T-cell (primary cell): ENCODE measurements around the gene GPR137B. TPM values are rescaled to one million over a fixed set of nuclear protein-coding genes. Genes with fewer than 3 reads are reported as not detected.

Experiments
- ATAC-seq, 4 experiments: fragments of 200-7000 bp in 3 of 4; fragments of 150-1000 bp in 1 of 4; cut with Tn5 transposase; replicated peaks in 1 of 4; 1 replicate in 3 of 4; 2 replicates in 1 of 4; pipeline ENCODE4 v1.10.0; 2021; ENCODE audit warnings: moderate library complexity in 3 of 4, mild to moderate bottlenecking in 2 of 4, moderate number of reproducible peaks in 1 of 4
- CTCF ChIA-PET, 2 donors: fragments of 300-600 bp; sonication (Branson Sonifier 250); formaldehyde crosslinking; loops; one replicate each; lab custom pipeline; 2022; ENCODE audit warnings: antibody characterized with exemption in 2 of 2; lab: Charles Lee
- POLR2A ChIA-PET, 2 donors: fragments of 300-600 bp; sonication (Branson Sonifier 250); formaldehyde crosslinking; loops; one replicate each; lab custom pipeline; 2022; ENCODE audit warnings: antibody characterized with exemption in 2 of 2; lab: Charles Lee
- DNase-seq, 35 experiments: peaks; one replicate each; pipeline versions ENCODE4 v3.0.0 to v3.0.0-alpha.2; 2013 to 2023
- H3K27ac ChIP-seq: one replicate; pipeline ENCODE4 v1.5.1; 2013; ENCODE audit warnings: low read length
- H3K27me3 ChIP-seq, 2 experiments: replicated peaks in 1 of 2; 1 replicate in 1 of 2; 2 replicates in 1 of 2; pipeline versions ENCODE4 v1.6.1 to v1.7.0; 2013; ENCODE audit warnings: low read length in 1 of 2, mixed read lengths in 1 of 2; ENCODE audit not compliant: control insufficient read depth in 2 of 2, insufficient read depth in 2 of 2; ENCODE audit errors: extremely low read depth in 1 of 2
- H3K36me3 ChIP-seq, 2 donors: 1 replicate in 1 of 2; 2 replicates in 1 of 2; pipeline versions ENCODE4 v1.6.1 to v1.7.0; 2013; ENCODE audit warnings: low read length in 1 of 2; ENCODE audit not compliant: control insufficient read depth in 2 of 2, insufficient read depth in 1 of 2; ENCODE audit errors: extremely low read depth in 1 of 2
- H3K4me1 ChIP-seq, 2 experiments: 1 replicate in 1 of 2; 2 replicates in 1 of 2; pipeline versions ENCODE4 v1.6.1 to v1.7.0; 2013; ENCODE audit warnings: low read length in 2 of 2, mixed read lengths in 1 of 2; ENCODE audit not compliant: insufficient read depth in 2 of 2, control insufficient read depth in 1 of 2; ENCODE audit errors: extremely low read depth in 1 of 2
- H3K4me3 ChIP-seq, 2 donors: 1 replicate in 1 of 2; 2 replicates in 1 of 2; pipeline versions ENCODE4 v1.5.1 to v1.7.0; 2013; ENCODE audit warnings: mild to moderate bottlenecking in 2 of 2, low read length in 1 of 2, moderate library complexity in 1 of 2; ENCODE audit not compliant: control insufficient read depth in 1 of 2; ENCODE audit errors: extremely low read depth in 1 of 2
- H3K9me3 ChIP-seq: 2 replicates; pipeline ENCODE4 v1.7.0; 2013
- H3K27ac Mint-ChIP-seq, 2 donors: one replicate each; pipeline ENCODE4 v1.8.0; 2020 to 2021; ENCODE audit warnings: mild to moderate bottlenecking in 2 of 2, mixed read lengths in 2 of 2
- H3K27me3 Mint-ChIP-seq, 2 donors: one replicate each; pipeline ENCODE4 v1.8.0; 2021 to 2022; ENCODE audit warnings: mixed read lengths in 2 of 2
- H3K36me3 Mint-ChIP-seq: one replicate; pipeline ENCODE4 v1.8.0; 2021; ENCODE audit warnings: mixed read lengths
- H3K4me1 Mint-ChIP-seq, 3 donors: one replicate each; pipeline ENCODE4 v1.8.0; 2020 to 2022; ENCODE audit warnings: mixed read lengths in 3 of 3, mild to moderate bottlenecking in 1 of 3
- H3K4me3 Mint-ChIP-seq, 3 donors: one replicate each; pipeline ENCODE4 v1.8.0; 2020 to 2022; ENCODE audit warnings: mild to moderate bottlenecking in 3 of 3, mixed read lengths in 3 of 3, moderate library complexity in 3 of 3
- H3K9me3 Mint-ChIP-seq, 3 donors: one replicate each; pipeline ENCODE4 v1.8.0; 2020 to 2022; ENCODE audit warnings: mixed read lengths in 3 of 3
- WGBS: methylation state at CpG from one replicate; pipeline ENCODE4 v1.1.5; 2013; ENCODE audit warnings: missing lambda C conversion rate; ENCODE audit not compliant: insufficient coverage; 5-methylcytosine and 5-hydroxymethylcytosine counted together
- total RNA-seq, 35 experiments: library from RNA in 6 of 35; stranded (reverse) in 6 of 35; fragments of 120-200 nt in 1 of 35; gene quantifications; one replicate each; pipeline versions ENCODE4 v1.2.1 to v1.2.4 and lab custom pipeline; 2013 to 2026

The GPR137B gene
- total RNA-seq, 5 donors from 2014 or later (not counting 1 experiment from before 2014, with no cell fraction given) = 11.2 to 16.1 (median 12.2) TPM

- Mint-ChIP-seq H3K27me3 (no peaks in the 10 kb centered on the region), H3K36me3 (no peaks in the 10 kb centered on the region), H3K4me1 (peaks cover 0 to 2% (median 0%) of the 10 kb centered on the region in 3 donors), H3K27ac (no peak overlapping the region), H3K4me3 (no peak overlapping the region), H3K9me3 (no peaks in the 10 kb centered on the region)
- DNase-seq (no peak), ATAC-seq (no peak)
- H3K27me3 ChIP-seq = no peaks in the 10 kb centered on the region
- H3K4me3 ChIP-seq = no peak overlapping the region
- H3K9me3 ChIP-seq = no peaks in the 10 kb centered on the region
- H3K27ac ChIP-seq = no peak overlapping the region
- no peaks in the 10 kb centered on the region for H3K36me3 ChIP-seq
- POLR2A ChIA-PET = no interaction called here
- 97% methylated on average over 10 of the region's 15 CpGs for WGBS
- CTCF ChIA-PET = interaction anchor here in 1 of 2 donors (1.5 kb wide), 1 partner anchor 378 kb away, joined by 7 read pairs; no protein-coding TSS in a partner anchor
- peaks cover 0 to 6% of the 10 kb centered on the region in 2 experiments for H3K4me1 ChIP-seq
These were observed 28.9 kb upstream of the GPR137B start for GRCh38 chr1:236113324-236114032.

GRCh38 chr1:236114076-236114747 lies 28.1 kb upstream of the GPR137B start:
- peaks cover 0 to 5% of the 10 kb centered on the region in 2 experiments for H3K4me1 ChIP-seq
- Mint-ChIP-seq H3K4me1 (peaks cover 0 to 1% (median 0%) of the 10 kb centered on the region in 3 donors), H3K4me3 (no peak overlapping the region), H3K36me3 (no peaks in the 10 kb centered on the region), H3K9me3 (no peaks in the 10 kb centered on the region), H3K27me3 (no peaks in the 10 kb centered on the region), H3K27ac (no peak overlapping the region)
- DNase-seq (no peak), ATAC-seq (no peak)
- no peaks in the 10 kb centered on the region for H3K27me3 ChIP-seq
- WGBS = 80% methylated on average over 1 of the region's 5 CpGs
- POLR2A ChIA-PET = no interaction called here
- no peak overlapping the region for H3K4me3 ChIP-seq
- no peak overlapping the region for H3K27ac ChIP-seq
- no peaks in the 10 kb centered on the region for H3K36me3 ChIP-seq
- H3K9me3 ChIP-seq = no peaks in the 10 kb centered on the region
- CTCF ChIA-PET = no interaction called here

- no peaks in the 10 kb centered on the region for H3K9me3 ChIP-seq
- CTCF ChIA-PET = interaction anchor here in 1 of 2 donors (0.6 kb wide), 1 partner anchor 264 kb away, joined by 3 read pairs; no protein-coding TSS in a partner anchor
- POLR2A ChIA-PET = interaction anchor here in 1 of 2 donors (0.6 kb wide), 1 partner anchor 341 kb away, joined by 3 read pairs; no protein-coding TSS in a partner anchor
- Mint-ChIP-seq H3K4me1 (peaks cover 22 to 28% (median 24%) of the 10 kb centered on the region in 3 donors), H3K27me3 (no peaks in the 10 kb centered on the region), H3K4me3 (no peak overlapping the region), H3K9me3 (no peaks in the 10 kb centered on the region), H3K36me3 (no peaks in the 10 kb centered on the region), H3K27ac (no peak overlapping the region)
- 100% methylated on average over 6 of the region's 8 CpGs for WGBS
- no peak for DNase-seq
- peaks cover 0 to 21% of the 10 kb centered on the region in 2 experiments for H3K4me1 ChIP-seq
- no peak for ATAC-seq
- H3K27ac ChIP-seq = no peak overlapping the region
- no peak overlapping the region for H3K4me3 ChIP-seq
- H3K36me3 ChIP-seq = no peaks in the 10 kb centered on the region
- peaks cover 0 to 2% of the 10 kb centered on the region in 2 experiments for H3K27me3 ChIP-seq
These were observed 24.6 kb upstream of the GPR137B start for GRCh38 chr1:236117710-236118109.

GRCh38 chr1:236119943-236120484 lies 22.3 kb upstream of the GPR137B start:
- WGBS = 83% methylated on average over 4 of the region's 12 CpGs
- Histone ChIP-seq H3K27ac (no peak overlapping the region), H3K9me3 (no peaks in the 10 kb centered on the region), H3K27me3 (peaks cover 0 to 14% of the 10 kb centered on the region in 2 experiments), H3K4me3 (no peak overlapping the region), H3K36me3 (no peaks in the 10 kb centered on the region), H3K4me1 (peaks cover 0 to 24% of the 10 kb centered on the region in 2 experiments)
- DNase-seq = no peak
- ChIA-PET POLR2A (no interaction called here), CTCF (no interaction called here)
- H3K27ac Mint-ChIP-seq = peak overlapping the region in 1 of 2 donors; percentile 90
- no peaks in the 10 kb centered on the region for H3K9me3 Mint-ChIP-seq
- H3K27me3 Mint-ChIP-seq = no peaks in the 10 kb centered on the region
- H3K4me3 Mint-ChIP-seq = peak overlapping the region; percentile 2 to 76 (median 49)
- H3K4me1 Mint-ChIP-seq = peaks cover 22 to 28% (median 24%) of the 10 kb centered on the region in 3 donors
- no peaks in the 10 kb centered on the region for H3K36me3 Mint-ChIP-seq
- no peak for ATAC-seq

GRCh38 chr1:236120721-236121153 lies 21.6 kb upstream of the GPR137B start:
- Histone ChIP-seq H3K4me3 (peak overlapping the region; percentile 19 to 29), H3K36me3 (no peaks in the 10 kb centered on the region), H3K27me3 (peaks cover 0 to 14% of the 10 kb centered on the region in 2 experiments), H3K4me1 (peaks cover 0 to 24% of the 10 kb centered on the region in 2 experiments), H3K9me3 (no peaks in the 10 kb centered on the region), H3K27ac (no peak overlapping the region)
- peak overlapping the region; percentile 72 to 90 for H3K27ac Mint-ChIP-seq
- ChIA-PET CTCF (no interaction called here), POLR2A (interaction anchor here in 1 of 2 donors (0.6 kb wide), 1 partner anchor 146 kb away, joined by 3 read pairs; no protein-coding TSS in a partner anchor)
- H3K4me3 Mint-ChIP-seq = peak overlapping the region; percentile 71 to 79 (median 76)
- DNase-seq (peak in 1 of 35 experiments; percentile 27), ATAC-seq (peak; percentile 27 to 67 (median 52))
- 0% methylated on average over 3 of the region's 10 CpGs for WGBS
- peaks cover 22 to 28% (median 24%) of the 10 kb centered on the region in 3 donors for H3K4me1 Mint-ChIP-seq
- H3K27me3 Mint-ChIP-seq = no peaks in the 10 kb centered on the region
- no peaks in the 10 kb centered on the region for H3K36me3 Mint-ChIP-seq
- no peaks in the 10 kb centered on the region for H3K9me3 Mint-ChIP-seq

- no peak overlapping the region for H3K27ac ChIP-seq
These were observed 20.2 kb upstream of the GPR137B start for GRCh38 chr1:236122176-236122575.

More at GRCh38 chr1:236122176-236122575, 20.2 kb upstream of the GPR137B start:
- no peaks in the 10 kb centered on the region for H3K9me3 Mint-ChIP-seq
- H3K36me3 ChIP-seq = no peaks in the 10 kb centered on the region
- H3K27me3 Mint-ChIP-seq = no peaks in the 10 kb centered on the region
- peaks cover 0 to 25% of the 10 kb centered on the region in 2 experiments for H3K27me3 ChIP-seq
- H3K27ac Mint-ChIP-seq = no peak overlapping the region
- no peaks in the 10 kb centered on the region for H3K36me3 Mint-ChIP-seq
- H3K4me1 Mint-ChIP-seq = peaks cover 22 to 28% (median 24%) of the 10 kb centered on the region in 3 donors
- H3K4me3 Mint-ChIP-seq = peak overlapping the region in 1 of 3 donors; percentile 18
- ATAC-seq (no peak), DNase-seq (no peak)
- H3K4me3 ChIP-seq = no peak overlapping the region
- WGBS = 44% methylated on average over 7 of the region's 7 CpGs
- ChIA-PET CTCF (no interaction called here), POLR2A (no interaction called here)
- peaks cover 0 to 24% of the 10 kb centered on the region in 2 experiments for H3K4me1 ChIP-seq
- H3K9me3 ChIP-seq = no peaks in the 10 kb centered on the region
